Upper lobe of left lung (tissue), 4 donors: Measurements from ENCODE around the gene LYST.

ENCODE experiments used
- POLR2A ChIP-seq, 4 donors: fragments of 450-650 bp; IDR thresholded peaks; one replicate each; pipeline ENCODE4 v1.5.1; 2016 to 2017; ENCODE audit warnings: antibody characterized with exemption in 4 of 4, mild to moderate bottlenecking in 2 of 4
- POLR2AphosphoS5 ChIP-seq, 2 donors: sonication (generic); formaldehyde crosslinking; IDR thresholded peaks; one replicate each; pipeline ENCODE4 v1.5.1; 2017; ENCODE audit warnings: antibody characterized with exemption in 2 of 2
- TF ChIP-seq, protein P1 (sequence below), 6 experiments: fragments of 450-650 bp in 4 of 6; fragments of 200-600 bp in 2 of 6; sonication (generic) in 2 of 6; IDR thresholded peaks; one replicate each; pipeline ENCODE4 v1.5.1; 2016 to 2019; ENCODE audit warnings: antibody characterized with exemption in 6 of 6

DNA sequence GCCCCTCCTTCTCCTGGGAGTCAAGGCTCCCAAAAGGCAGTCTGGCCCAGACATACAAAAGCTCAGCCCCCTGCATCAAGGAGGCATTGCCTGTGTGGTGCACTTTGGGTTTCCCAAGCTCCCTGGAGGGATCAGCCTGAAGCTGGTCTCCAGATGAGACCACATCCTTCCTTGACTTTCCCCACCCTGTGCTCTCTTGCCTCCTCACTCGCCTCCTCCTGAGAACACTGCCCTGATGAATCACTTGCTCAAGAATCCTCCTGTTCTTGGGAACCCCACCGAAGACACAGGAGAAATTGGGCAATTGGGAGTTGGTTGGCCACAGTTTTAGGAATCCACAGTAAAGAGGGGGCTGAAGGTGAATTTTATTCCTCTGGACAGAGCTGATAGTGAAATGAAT is 34.8 kb upstream of the LYST start:
- no peak for TF ChIP-seq POLR2A (IDR thresholded peaks at IDR 0.05)
- TF ChIP-seq, protein P1, sequence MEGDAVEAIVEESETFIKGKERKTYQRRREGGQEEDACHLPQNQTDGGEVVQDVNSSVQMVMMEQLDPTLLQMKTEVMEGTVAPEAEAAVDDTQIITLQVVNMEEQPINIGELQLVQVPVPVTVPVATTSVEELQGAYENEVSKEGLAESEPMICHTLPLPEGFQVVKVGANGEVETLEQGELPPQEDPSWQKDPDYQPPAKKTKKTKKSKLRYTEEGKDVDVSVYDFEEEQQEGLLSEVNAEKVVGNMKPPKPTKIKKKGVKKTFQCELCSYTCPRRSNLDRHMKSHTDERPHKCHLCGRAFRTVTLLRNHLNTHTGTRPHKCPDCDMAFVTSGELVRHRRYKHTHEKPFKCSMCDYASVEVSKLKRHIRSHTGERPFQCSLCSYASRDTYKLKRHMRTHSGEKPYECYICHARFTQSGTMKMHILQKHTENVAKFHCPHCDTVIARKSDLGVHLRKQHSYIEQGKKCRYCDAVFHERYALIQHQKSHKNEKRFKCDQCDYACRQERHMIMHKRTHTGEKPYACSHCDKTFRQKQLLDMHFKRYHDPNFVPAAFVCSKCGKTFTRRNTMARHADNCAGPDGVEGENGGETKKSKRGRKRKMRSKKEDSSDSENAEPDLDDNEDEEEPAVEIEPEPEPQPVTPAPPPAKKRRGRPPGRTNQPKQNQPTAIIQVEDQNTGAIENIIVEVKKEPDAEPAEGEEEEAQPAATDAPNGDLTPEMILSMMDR (IDR thresholded peaks at IDR 0.05): no peak
- TF ChIP-seq POLR2AphosphoS5 (IDR thresholded peaks at IDR 0.05): no peak
